GM12873 (cell line): Measurements from ENCODE around the gene SYT17.

Source experiments
- CTCF ChIP-seq: IDR thresholded peaks from 2 replicates; pipeline ENCODE4 v1.5.1; 2012; ENCODE audit warnings: low read depth, mild to moderate bottlenecking, moderate library complexity, low read length, control low read depth; ENCODE audit not compliant: insufficient read depth; ENCODE audit errors: missing control alignments

The SYT17 gene

GRCh38 chr16:19227643-19228042, 59.6 kb downstream of the SYT17 start:
- no peak for TF ChIP-seq CTCF

- no peak for TF ChIP-seq CTCF
Measured at GRCh38 chr16:19228052-19228451, 60.0 kb downstream of the SYT17 start.

GRCh38 chr16:19228575-19228974, 60.5 kb downstream of the SYT17 start:
- no peak for TF ChIP-seq CTCF

- no peak for TF ChIP-seq CTCF
Measured at GRCh38 chr16:19230575-19230974, 62.5 kb downstream of the SYT17 start.

- no peak for TF ChIP-seq CTCF
Measured at GRCh38 chr16:19231881-19232280, 63.8 kb downstream of the SYT17 start.

- no peak for TF ChIP-seq CTCF
Measured at GRCh38 chr16:19232988-19233387, 64.9 kb downstream of the SYT17 start.

GRCh38 chr16:19235478-19235877, 67.4 kb downstream of the SYT17 start:
- no peak for TF ChIP-seq CTCF
